Erythroblast (primary cell): ENCODE measurements around the gene SLC23A2.

Experiments
- GATA1 ChIP-seq: IDR thresholded peaks from 2 replicates; pipeline ENCODE4 v1.6.1; 2011; ENCODE audit warnings: low read depth, mild to moderate bottlenecking, control low read depth, low read length, moderate library complexity
- POLR2A ChIP-seq: IDR thresholded peaks from 2 replicates; pipeline ENCODE4 v1.6.1; 2011; ENCODE audit warnings: mild to moderate bottlenecking, low read length

DNA sequence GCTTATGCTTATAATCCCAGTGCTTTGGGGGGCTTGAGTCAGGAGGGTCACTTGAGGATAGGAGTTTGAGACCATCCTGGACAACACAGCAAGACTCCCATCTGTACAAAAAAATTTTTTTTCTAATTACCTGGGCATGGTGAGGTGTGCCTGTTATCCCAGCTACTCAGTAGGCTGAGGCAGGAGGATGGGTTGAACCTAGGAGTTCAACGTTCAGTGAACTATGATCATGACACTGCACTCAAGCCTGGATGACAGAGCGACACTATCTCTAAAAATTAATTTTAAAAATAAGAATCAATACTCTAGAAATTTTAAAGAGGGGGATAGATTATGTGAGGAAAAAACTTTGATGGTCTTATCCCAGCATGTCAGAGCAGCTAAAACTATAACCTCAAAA is 44.1 kb downstream of the SLC23A2 start:
- TF ChIP-seq POLR2A (no peak), GATA1 (no peak)
